HepG2 (cell line): ENCODE measurements around the gene GNA12. TPM values are rescaled to one million over a fixed set of nuclear protein-coding genes. Genes with fewer than 3 reads are reported as not detected.
A peak's percentile ranks its signal among the peaks of the same experiment; 100 is the strongest.

Source experiments
- STAG1 ChIP-seq: sonication (generic); formaldehyde crosslinking; IDR thresholded peaks from 2 replicates; pipeline ENCODE4 v1.4.0; 2020; ENCODE audit warnings: missing genetic modification reagents
- ZNF3 ChIP-seq: IDR thresholded peaks from 2 replicates; pipeline ENCODE4 v1.7.0; 2017; ENCODE audit warnings: inconsistent platforms
- ZNF333 ChIP-seq: sonication (generic); formaldehyde crosslinking; IDR thresholded peaks from 2 replicates; pipeline ENCODE4 v1.4.0; 2020; ENCODE audit warnings: mild to moderate bottlenecking, missing genetic modification reagents, borderline replicate concordance
- ZNF549 ChIP-seq: sonication (generic); formaldehyde crosslinking; IDR thresholded peaks from 2 replicates; pipeline ENCODE4 v1.5.0; 2020; ENCODE audit warnings: missing genetic modification reagents
- ZNF629 ChIP-seq: sonication (generic); formaldehyde crosslinking; conservative IDR thresholded peaks from 2 replicates; pipeline ENCODE4 v1.5.0; 2020; ENCODE audit warnings: missing genetic modification reagents
- ZNF703 ChIP-seq: sonication (generic); formaldehyde crosslinking; IDR thresholded peaks from 2 replicates; pipeline ENCODE4 v1.5.1; 2020; ENCODE audit warnings: missing genetic modification reagents, mild to moderate bottlenecking, moderate library complexity, borderline replicate concordance
- polyA plus RNA-seq, 8 experiments: library from polyadenylated mRNA; depleted of rRNA in 3 of 8; stranded (reverse) in 7 of 8; unstranded in 1 of 8; fragments of >200 nt; fragmentation: Illumina TruSeq in 4 of 8; extraction: Trizol in 4 of 8; gene quantifications; 2 replicates each; pipeline versions ENCODE4 v1.2.1 to v1.2.3, GENCODE V29; 2011 to 2016; ENCODE audit warnings: low read depth in 4 of 8, missing spikeins in 1 of 8, mixed read lengths in 1 of 8; ENCODE audit not compliant: insufficient read depth in 1 of 8
- total RNA-seq, 5 experiments: library from RNA; depleted of rRNA; stranded (reverse); fragments of >200 nt; fragmentation: Illumina TruSeq; extraction: Trizol; gene quantifications; 2 replicates each; pipeline ENCODE4 v1.2.3, GENCODE V29; 2016; ENCODE audit warnings: low read depth in 1 of 5
- TF ChIP-seq, protein P1 (sequence below): sonication (generic); formaldehyde crosslinking; IDR thresholded peaks from one replicate; pipeline ENCODE4 v1.5.1; 2020; ENCODE audit warnings: mild to moderate bottlenecking, missing genetic modification reagents; ENCODE audit errors: not compliant biosample characterization

Gene GNA12
- total and polyA plus RNA-seq, 2 of the 13 experiments (the other 11 are each of a cell fraction or from before 2014, with no cell fraction given), result 16.2 to 50.9 TPM

- TF ChIP-seq, protein P1, sequence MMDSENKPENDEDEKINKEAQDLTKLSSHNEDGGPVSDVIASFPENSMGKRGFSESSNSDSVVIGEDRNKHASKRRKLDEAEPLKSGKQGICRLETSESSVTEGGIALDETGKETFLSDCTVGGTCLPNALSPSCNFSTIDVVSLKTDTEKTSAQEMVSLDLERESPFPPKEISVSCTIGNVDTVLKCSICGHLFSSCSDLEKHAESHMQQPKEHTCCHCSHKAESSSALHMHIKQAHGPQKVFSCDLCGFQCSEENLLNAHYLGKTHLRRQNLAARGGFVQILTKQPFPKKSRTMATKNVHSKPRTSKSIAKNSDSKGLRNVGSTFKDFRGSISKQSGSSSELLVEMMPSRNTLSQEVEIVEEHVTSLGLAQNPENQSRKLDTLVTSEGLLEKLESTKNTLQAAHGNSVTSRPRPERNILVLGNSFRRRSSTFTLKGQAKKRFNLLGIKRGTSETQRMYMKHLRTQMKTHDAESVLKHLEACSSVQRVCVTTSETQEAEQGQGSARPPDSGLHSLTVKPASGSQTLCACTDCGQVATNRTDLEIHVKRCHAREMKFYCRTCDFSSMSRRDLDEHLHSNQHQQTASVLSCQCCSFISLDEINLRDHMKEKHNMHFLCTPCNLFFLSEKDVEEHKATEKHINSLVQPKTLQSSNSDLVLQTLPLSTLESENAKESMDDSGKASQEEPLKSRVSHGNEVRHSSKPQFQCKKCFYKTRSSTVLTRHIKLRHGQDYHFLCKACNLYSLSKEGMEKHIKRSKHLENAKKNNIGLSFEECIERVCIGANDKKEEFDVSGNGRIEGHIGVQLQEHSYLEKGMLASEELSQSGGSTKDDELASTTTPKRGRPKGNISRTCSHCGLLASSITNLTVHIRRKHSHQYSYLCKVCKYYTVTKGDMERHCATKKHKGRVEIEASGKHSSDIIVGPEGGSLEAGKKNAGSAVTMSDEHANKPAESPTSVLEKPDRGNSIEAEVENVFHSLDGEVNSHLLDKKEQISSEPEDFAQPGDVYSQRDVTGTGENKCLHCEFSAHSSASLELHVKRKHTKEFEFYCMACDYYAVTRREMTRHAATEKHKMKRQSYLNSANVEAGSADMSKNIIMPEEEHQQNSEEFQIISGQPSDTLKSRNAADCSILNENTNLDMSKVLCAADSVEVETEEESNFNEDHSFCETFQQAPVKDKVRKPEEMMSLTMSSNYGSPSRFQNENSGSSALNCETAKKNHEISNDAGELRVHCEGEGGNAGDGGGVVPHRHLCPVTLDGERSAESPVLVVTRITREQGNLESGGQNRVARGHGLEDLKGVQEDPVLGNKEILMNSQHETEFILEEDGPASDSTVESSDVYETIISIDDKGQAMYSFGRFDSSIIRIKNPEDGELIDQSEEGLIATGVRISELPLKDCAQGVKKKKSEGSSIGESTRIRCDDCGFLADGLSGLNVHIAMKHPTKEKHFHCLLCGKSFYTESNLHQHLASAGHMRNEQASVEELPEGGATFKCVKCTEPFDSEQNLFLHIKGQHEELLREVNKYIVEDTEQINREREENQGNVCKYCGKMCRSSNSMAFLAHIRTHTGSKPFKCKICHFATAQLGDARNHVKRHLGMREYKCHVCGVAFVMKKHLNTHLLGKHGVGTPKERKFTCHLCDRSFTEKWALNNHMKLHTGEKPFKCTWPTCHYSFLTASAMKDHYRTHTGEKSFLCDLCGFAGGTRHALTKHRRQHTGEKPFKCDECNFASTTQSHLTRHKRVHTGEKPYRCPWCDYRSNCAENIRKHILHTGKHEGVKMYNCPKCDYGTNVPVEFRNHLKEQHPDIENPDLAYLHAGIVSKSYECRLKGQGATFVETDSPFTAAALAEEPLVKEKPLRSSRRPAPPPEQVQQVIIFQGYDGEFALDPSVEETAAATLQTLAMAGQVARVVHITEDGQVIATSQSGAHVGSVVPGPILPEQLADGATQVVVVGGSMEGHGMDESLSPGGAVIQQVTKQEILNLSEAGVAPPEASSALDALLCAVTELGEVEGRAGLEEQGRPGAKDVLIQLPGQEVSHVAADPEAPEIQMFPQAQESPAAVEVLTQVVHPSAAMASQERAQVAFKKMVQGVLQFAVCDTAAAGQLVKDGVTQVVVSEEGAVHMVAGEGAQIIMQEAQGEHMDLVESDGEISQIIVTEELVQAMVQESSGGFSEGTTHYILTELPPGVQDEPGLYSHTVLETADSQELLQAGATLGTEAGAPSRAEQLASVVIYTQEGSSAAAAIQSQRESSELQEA (CRISPR knock-in tag), result no peak
- TF ChIP-seq ZNF629 (CRISPR knock-in tag), result no peak
- TF ChIP-seq ZNF703, result no peak
- TF ChIP-seq ZNF549 (CRISPR knock-in tag), result no peak
- peak; percentile 90 for TF ChIP-seq STAG1 (CRISPR knock-in tag)
- no peak for TF ChIP-seq ZNF3 (CRISPR knock-in tag)
- TF ChIP-seq ZNF333 (CRISPR knock-in tag), result no peak
Observed at GRCh38 chr7:2864999-2865670, 21.0 kb upstream of the GNA12 start (continued).
